ENCODE measurements around the gene IFI35.
"Not testable (repeated sequence)": the region's sequence is repeated elsewhere in the genome, so short reads cannot be mapped to it uniquely, and the experiment has no call there.

IFI35 gene

DNA sequence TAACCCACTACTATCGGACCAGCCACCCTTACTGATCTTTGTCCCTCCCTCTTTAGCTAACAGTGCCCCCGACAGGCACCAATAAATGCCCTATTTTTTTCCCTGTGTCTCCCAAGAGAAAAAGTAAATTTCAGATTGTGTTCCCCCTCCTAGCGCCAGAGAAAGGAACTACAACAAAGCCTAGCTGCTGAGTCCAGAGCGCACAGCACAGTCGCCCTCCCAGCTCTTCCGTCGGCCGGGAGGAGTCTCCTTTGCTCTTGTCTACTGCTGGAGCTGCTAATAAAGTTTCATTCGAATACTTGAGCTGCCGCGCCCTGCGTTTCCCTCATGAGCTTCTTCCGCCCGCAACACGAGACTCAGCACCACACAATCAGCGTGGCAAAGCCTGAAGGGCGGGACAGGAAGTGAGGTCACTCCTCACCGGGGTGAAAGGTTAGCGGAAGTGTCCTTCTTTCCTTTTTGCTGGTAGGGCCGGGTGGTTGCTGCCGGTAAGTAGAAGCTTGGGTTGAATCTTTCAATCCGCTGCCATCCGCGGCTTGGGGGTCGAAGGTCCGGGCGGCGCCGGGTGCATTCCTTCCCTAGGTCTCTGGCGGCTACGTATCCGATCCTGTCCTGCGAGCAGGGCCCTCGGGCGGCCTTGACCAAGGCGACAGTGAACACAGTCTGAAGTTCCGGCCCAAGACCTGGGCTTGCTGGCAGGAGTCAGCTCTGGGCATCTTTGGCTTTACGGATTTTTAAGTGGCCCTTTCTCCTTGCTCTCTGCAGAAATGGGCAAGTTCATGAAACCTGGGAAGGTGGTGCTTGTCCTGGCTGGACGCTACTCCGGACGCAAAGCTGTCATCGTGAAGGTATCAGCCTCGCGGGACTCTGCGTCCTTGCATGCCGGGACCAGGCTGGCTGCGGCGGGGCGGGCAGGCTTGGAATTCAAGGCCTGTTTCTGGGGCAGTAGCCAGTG lies 8.3 kb upstream of the IFI35 start, which contains the start of gene RPL27:
TSS of gene RPL27 (plus strand) at position 436 of the 955 bp plus-strand sequence. CDS start at position 768, 332 bp downstream.
- peak; percentile 98 for DNase-seq

DNA sequence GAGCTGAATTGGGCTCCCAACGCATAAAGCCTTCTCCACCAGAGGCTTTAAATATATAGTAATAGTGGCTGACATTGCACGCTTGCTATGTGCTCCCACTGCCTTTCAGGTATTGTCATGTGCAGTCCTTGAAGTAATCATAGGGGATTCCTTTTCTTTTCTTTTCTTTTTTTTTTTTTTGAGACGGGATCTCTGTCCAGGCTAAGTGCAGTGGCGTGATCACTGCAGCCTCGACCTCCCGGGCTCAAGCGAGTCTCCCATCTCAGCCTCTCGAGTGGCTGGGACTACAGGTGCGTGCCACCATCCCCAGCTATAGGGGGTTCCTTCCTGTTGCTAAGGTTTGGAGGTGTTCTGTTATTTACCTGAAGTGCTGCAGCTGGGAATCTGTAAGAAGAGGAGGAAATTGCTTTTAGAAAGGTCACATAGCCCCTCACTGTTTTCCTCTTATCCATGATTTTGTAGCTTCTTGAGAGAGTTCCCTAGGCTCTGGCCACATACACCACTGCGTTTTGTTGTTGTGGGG lies 7.5 kb upstream of the IFI35 start:
- DNase-seq: no peak

GRCh38 chr17:43000894-43001293 lies 5.7 kb upstream of the IFI35 start:
- not testable (repeated sequence) for DNase-seq

DNA sequence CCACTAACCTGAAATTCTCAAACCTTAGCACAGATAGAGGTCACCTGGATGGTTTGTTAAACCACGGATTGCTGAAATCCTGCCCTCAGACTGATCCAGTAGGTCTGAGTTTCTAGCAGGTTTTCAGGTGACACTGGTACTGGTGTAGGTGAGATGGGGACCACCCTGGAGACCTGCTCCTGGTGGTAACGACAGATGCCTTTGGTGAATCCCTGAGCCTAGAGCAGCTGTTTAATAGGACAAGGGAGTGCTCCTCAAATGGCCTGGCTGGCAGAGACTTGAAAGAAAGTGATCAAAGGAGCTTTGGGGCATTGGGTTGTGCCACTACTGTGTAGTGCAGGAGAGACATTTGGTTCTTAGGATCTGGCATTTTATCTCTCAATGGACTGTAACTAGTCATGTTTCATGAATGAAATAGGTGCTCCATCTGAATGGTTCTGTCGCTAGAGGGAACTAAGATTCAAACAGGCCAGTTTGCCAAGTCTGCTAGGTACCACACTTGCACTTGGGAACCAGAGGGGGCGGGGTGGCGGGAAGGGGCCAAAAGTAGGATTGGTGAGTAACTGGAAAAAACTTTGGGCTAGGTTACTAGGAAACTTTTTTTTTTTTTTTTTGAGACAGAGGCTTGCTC lies 2.9 kb upstream of the IFI35 start:
- no peak for DNase-seq

DNA sequence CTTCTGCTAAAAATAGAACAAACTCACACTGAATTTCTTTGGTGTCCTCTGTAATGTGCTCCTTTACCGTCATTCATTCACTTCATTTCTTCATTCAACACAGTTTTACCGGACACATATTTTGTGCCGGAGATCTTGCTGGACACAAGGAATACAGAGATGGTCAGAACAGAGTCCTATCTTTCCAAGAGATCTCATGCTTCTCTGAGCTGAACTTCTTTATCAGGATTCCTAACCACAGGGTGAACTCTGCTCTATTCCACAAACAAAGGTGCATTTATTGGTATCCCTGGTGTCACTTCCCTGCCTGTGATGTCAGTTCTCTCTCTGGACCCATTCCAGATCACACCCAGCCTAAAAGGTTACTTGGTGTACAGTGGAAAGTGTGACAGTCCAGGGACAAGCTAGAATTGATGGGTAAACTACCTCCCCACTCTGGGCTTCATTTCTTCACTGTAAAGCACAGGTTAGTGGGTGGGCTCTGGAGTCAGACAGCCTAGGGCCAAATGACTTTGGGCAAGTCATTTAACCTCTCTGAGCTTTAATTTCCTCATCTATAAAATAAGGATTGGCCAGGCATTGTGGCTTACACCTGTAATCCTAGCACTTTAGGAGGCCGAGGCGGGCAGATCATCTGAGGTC lies 4.2 kb downstream of the IFI35 start:
- no peak for DNase-seq

- DNase-seq: no peak
These were observed 5.3 kb downstream of the IFI35 start for GRCh38 chr17:43011728-43012472.

DNA sequence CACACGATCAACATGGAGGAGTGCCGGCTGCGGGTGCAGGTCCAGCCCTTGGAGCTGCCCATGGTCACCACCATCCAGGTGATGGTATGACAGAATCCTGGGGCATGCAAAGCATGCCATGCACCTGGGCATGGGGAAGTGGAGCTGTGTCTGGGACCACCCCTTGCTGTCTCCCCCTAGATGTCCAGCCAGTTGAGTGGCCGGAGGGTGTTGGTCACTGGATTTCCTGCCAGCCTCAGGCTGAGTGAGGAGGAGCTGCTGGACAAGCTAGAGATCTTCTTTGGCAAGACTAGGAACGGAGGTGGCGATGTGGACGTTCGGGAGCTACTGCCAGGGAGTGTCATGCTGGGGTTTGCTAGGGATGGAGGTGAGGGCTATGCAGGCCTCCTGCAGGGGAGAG lies 6.7 kb downstream of the IFI35 start:
- DNase-seq: no peak

- DNase-seq: no peak
These were observed 7.5 kb downstream of the IFI35 start for GRCh38 chr17:43014020-43014648.

GRCh38 chr17:43014649-43015542 lies 8.3 kb downstream of the IFI35 start:
- DNase-seq: no peak

GRCh38 chr17:43015579-43015978 lies 9.0 kb downstream of the IFI35 start:
- DNase-seq: no peak

- DNase-seq: no peak
These were observed 9.6 kb downstream of the IFI35 start for GRCh38 chr17:43016216-43016615.

GRCh38 chr17:43018008-43018853 lies 11.6 kb downstream of the IFI35 start:
- no peak for DNase-seq

DNA sequence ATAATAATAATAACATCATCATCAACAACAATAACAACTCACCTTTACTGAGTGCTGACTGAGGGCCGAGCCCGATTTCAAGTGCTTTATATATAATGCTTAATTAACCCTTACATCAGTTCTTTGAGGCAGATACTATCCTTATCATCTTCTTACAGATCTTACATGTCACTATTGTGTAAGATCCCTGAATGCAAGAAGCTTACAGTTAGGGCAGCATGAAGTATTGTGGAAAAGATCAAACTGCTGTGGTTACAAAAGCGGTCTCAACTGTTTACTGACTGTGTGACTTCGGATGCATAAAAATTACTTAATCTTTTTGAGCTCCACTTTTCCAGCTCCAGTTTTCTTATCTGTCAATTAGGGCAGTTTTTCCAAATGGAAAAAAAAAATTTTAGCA lies 12.3 kb downstream of the IFI35 start:
- DNase-seq: no peak

DNA sequence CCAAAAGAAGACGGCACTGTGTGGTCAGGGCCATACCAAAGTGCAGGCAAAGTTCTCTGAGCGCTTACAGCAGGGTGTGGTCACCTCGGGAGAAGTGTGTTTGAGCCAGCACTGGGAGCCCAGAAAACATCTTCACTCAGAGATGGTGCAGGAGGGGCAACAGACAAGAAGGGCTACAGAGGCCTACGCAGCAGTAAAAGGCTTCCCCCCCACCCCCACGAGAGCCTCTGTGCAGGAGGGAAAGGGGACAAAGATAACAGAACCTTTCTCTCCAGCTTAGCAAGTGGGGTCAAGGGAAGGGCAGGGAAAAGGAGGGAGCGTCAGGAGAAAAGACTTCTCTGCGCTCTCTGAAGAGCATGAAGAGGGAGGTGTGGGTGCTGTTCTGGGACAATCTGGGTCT lies 12.8 kb downstream of the IFI35 start:
- DNase-seq: no peak

DNA sequence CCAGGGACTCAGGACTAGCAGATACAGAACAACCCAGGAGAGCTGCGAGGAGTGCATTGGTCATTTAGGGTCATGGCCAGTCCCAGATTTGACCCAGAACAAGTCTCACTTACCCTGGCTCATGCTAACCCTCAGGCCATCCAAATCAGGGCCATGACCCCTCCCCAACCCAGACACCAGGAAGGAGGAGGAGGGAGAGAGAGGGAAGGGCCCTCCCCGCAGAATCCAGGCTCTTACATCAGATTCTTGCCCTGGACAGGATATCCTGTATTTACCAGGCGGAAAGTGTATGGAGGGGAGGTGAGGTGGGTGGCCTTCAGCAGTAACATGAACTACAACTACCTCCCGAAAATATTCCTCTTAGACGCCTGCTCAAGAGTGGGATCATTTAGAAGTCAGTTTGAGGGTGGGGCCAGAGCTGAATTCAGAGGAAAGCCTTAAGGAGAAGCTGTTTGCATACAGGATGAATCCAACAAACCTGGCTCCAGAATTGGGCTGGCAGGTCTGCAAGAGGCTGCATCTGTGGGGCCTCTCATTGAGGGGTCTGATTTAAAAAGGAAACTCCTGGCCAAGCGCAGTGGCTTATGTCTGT lies 13.5 kb downstream of the IFI35 start:
- no peak for DNase-seq

GRCh38 chr17:43020789-43021740 lies 14.5 kb downstream of the IFI35 start:
- DNase-seq: no peak

- DNase-seq: peak; percentile 54
These were observed 15.3 kb downstream of the IFI35 start, which contains the start of gene VAT1 for GRCh38 chr17:43021741-43022512. Gene VAT1, minus strand, starts transcription at chr17:43022385. Its CDS starts 63 bp downstream, at chr17:43022322.
